NCI-H526 (cell line): Measurements from ENCODE around the gene ZDHHC12.
"Not testable (repeated sequence)": the region's sequence is repeated elsewhere in the genome, so short reads cannot be mapped to it uniquely, and the experiment has no call there.

Source experiments
- DNase-seq, 2 experiments: peaks; one replicate each; lab custom pipeline; 2025; lab: John Stamatoyannopoulos, UW

Gene ZDHHC12

GRCh38 chr9:128707446-128707845 is 16.5 kb downstream of the ZDHHC12 start:
- DNase-seq: no peak

GRCh38 chr9:128706671-128707381 is 17.1 kb downstream of the ZDHHC12 start:
- DNase-seq: no peak

- DNase-seq: no peak
These were observed 17.9 kb downstream of the ZDHHC12 start for GRCh38 chr9:128706045-128706444.

- no peak for DNase-seq
These were observed 18.6 kb downstream of the ZDHHC12 start for GRCh38 chr9:128705051-128705965.

- no peak for DNase-seq
These were observed 19.6 kb downstream of the ZDHHC12 start for GRCh38 chr9:128704356-128704670.

- no peak for DNase-seq
These were observed 20.1 kb downstream of the ZDHHC12 start for GRCh38 chr9:128703616-128704355.

GRCh38 chr9:128702949-128703615 is 20.8 kb downstream of the ZDHHC12 start:
- peak in 1 of 2 experiments; percentile 60 for DNase-seq

- peak; percentile 49 to 92 for DNase-seq
These were observed 21.4 kb downstream of the ZDHHC12 start, which contains the start of gene PKN3 for GRCh38 chr9:128702445-128702948. PKN3 (plus strand) TSS chr9:128702503; CDS start chr9:128702916, 413 bp downstream.

GRCh38 chr9:128701227-128701854 is 22.6 kb downstream of the ZDHHC12 start:
- no peak for DNase-seq

GRCh38 chr9:128699096-128699795 is 24.7 kb downstream of the ZDHHC12 start:
- DNase-seq: not testable (repeated sequence)

GRCh38 chr9:128696923-128697707 is 26.8 kb downstream of the ZDHHC12 start:
- no peak for DNase-seq

- DNase-seq: no peak
These were observed 29.6 kb downstream of the ZDHHC12 start for GRCh38 chr9:128694344-128694743.

GRCh38 chr9:128693738-128694137 is 30.2 kb downstream of the ZDHHC12 start:
- DNase-seq: not testable (repeated sequence)

GRCh38 chr9:128690684-128691034 is 33.3 kb downstream of the ZDHHC12 start:
- no peak for DNase-seq

- peak in 1 of 2 experiments; percentile 50 for DNase-seq
These were observed 33.9 kb downstream of the ZDHHC12 start for GRCh38 chr9:128689820-128690683.

GRCh38 chr9:128689293-128689774 is 34.6 kb downstream of the ZDHHC12 start:
- peak in 1 of 2 experiments; percentile 73 for DNase-seq

GRCh38 chr9:128688501-128689292 is 35.2 kb downstream of the ZDHHC12 start, which contains the start of gene SET:
SET (plus strand) TSS chr9:128689222; CDS start chr9:128689583, 361 bp downstream.
- DNase-seq: peak; percentile 69 to 98

GRCh38 chr9:128687453-128687852 is 36.5 kb downstream of the ZDHHC12 start:
- DNase-seq: no peak
